HepG2 (cell line): ENCODE results near the gene MRS2. TPM values are rescaled to one million over a fixed set of nuclear protein-coding genes. Genes with fewer than 3 reads are reported as not detected.

ENCODE experiments used
- ARNT ChIP-seq: fragments of 450-650 bp; IDR thresholded peaks from 2 replicates; pipeline ENCODE4 v1.6.1; 2017
- DDIT3 ChIP-seq: sonication (generic); formaldehyde crosslinking; IDR thresholded peaks from 2 replicates; pipeline ENCODE4 v1.4.0; 2020; ENCODE audit warnings: mild to moderate bottlenecking, missing genetic modification reagents
- DMTF1 ChIP-seq: sonication (generic); formaldehyde crosslinking; IDR thresholded peaks from 2 replicates; pipeline ENCODE4 v1.4.0; 2020; ENCODE audit warnings: mild to moderate bottlenecking, missing genetic modification reagents
- NCOR1 ChIP-seq: fragments of 200-600 bp; sonication (generic); IDR thresholded peaks from 2 replicates; pipeline ENCODE4 v1.7.0; 2017; ENCODE audit warnings: antibody characterized with exemption, low read length, borderline replicate concordance
- NFE2L2 ChIP-seq: fragments of 150-350 bp; IDR thresholded peaks from 2 replicates; pipeline ENCODE4 v1.6.1; 2014; ENCODE audit warnings: low read length
- RBM22 ChIP-seq: fragments of 200-400 bp; formaldehyde crosslinking; optimal IDR thresholded peaks from 2 replicates; pipeline ENCODE3; 2017; ENCODE audit warnings: mild to moderate bottlenecking, low read length, moderate library complexity
- SCMH1 ChIP-seq: sonication (generic); formaldehyde crosslinking; IDR thresholded peaks from 2 replicates; pipeline ENCODE4 v1.9.0; 2021; ENCODE audit warnings: missing genetic modification reagents, mild to moderate bottlenecking, borderline replicate concordance
- SMC3 ChIP-seq: IDR thresholded peaks from 2 replicates; pipeline ENCODE4 v1.6.1; 2011; ENCODE audit warnings: low read length, improper control_type of control experiment
- ZNF574 ChIP-seq: sonication (generic); formaldehyde crosslinking; IDR thresholded peaks from 2 replicates; pipeline ENCODE4 v1.4.0; 2020; ENCODE audit warnings: missing genetic modification reagents
- ZNF609 ChIP-seq: sonication (generic); formaldehyde crosslinking; IDR thresholded peaks from 2 replicates; pipeline ENCODE4 v1.4.0; 2020; ENCODE audit warnings: mild to moderate bottlenecking, missing genetic modification reagents, borderline replicate concordance
- polyA plus RNA-seq, 8 experiments: library from polyadenylated mRNA; depleted of rRNA in 3 of 8; stranded (reverse) in 7 of 8; unstranded in 1 of 8; fragments of >200 nt; fragmentation: Illumina TruSeq in 4 of 8; extraction: Trizol in 4 of 8; gene quantifications; 2 replicates each; pipeline versions ENCODE4 v1.2.1 to v1.2.3, GENCODE V29; 2011 to 2016; ENCODE audit warnings: low read depth in 4 of 8, missing spikeins in 1 of 8, mixed read lengths in 1 of 8; ENCODE audit not compliant: insufficient read depth in 1 of 8
- total RNA-seq, 5 experiments: library from RNA; depleted of rRNA; stranded (reverse); fragments of >200 nt; fragmentation: Illumina TruSeq; extraction: Trizol; gene quantifications; 2 replicates each; pipeline ENCODE4 v1.2.3, GENCODE V29; 2016; ENCODE audit warnings: low read depth in 1 of 5
- TF ChIP-seq, protein P1 (sequence below): sonication (generic); formaldehyde crosslinking; IDR thresholded peaks from 2 replicates; pipeline ENCODE4 v1.4.0; 2020; ENCODE audit warnings: missing genetic modification reagents
- TF ChIP-seq, protein P2 (sequence below): sonication (generic); formaldehyde crosslinking; IDR thresholded peaks from 2 replicates; pipeline ENCODE4 v1.5.0; 2020; ENCODE audit warnings: missing genetic modification reagents, mild to moderate bottlenecking, borderline replicate concordance

Gene MRS2
- total and polyA plus RNA-seq, 2 of the 13 experiments (the other 11 are each of a cell fraction or from before 2014, with no cell fraction given) = 31.1 to 83.8 TPM

DNA sequence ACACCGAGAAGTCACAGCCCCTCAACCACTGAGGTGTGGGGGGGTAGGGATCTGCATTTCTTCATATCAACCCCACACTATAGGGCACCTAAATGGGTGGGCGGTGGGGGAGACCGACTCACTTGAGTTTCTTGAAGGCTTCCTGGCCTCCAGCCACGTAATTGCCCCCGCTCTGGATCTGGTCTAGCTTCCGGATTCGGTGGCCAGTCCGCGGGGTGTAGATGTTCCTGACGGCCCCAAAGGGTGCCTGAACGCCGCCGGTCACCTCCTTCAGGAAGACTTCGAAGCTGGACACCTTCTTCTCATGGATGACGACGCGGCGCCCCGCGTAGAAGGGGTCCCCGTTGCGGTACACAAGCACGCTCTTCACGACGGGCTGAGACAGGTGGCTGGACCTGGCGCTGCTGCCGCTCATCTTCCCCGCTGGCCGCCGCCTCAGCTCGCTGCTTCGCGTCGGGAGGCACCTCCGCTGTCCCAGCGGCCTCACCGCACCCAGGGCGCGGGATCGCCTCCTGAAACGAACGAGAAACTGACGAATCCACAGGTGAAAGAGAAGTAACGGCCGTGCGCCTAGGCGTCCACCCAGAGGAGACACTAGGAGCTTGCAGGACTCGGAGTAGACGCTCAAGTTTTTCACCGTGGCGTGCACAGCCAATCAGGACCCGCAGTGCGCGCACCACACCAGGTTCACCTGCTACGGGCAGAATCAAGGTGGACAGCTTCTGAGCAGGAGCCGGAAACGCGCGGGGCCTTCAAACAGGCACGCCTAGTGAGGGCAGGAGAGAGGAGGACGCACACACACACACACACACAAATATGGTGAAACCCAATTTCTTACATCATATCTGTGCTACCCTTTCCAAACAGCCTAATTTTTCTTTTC, 45.2 kb upstream of the MRS2 start, which contains the start of gene DCDC2 (continued):
- peak; percentile 61 for TF ChIP-seq ZNF609
- TF ChIP-seq, protein P1, sequence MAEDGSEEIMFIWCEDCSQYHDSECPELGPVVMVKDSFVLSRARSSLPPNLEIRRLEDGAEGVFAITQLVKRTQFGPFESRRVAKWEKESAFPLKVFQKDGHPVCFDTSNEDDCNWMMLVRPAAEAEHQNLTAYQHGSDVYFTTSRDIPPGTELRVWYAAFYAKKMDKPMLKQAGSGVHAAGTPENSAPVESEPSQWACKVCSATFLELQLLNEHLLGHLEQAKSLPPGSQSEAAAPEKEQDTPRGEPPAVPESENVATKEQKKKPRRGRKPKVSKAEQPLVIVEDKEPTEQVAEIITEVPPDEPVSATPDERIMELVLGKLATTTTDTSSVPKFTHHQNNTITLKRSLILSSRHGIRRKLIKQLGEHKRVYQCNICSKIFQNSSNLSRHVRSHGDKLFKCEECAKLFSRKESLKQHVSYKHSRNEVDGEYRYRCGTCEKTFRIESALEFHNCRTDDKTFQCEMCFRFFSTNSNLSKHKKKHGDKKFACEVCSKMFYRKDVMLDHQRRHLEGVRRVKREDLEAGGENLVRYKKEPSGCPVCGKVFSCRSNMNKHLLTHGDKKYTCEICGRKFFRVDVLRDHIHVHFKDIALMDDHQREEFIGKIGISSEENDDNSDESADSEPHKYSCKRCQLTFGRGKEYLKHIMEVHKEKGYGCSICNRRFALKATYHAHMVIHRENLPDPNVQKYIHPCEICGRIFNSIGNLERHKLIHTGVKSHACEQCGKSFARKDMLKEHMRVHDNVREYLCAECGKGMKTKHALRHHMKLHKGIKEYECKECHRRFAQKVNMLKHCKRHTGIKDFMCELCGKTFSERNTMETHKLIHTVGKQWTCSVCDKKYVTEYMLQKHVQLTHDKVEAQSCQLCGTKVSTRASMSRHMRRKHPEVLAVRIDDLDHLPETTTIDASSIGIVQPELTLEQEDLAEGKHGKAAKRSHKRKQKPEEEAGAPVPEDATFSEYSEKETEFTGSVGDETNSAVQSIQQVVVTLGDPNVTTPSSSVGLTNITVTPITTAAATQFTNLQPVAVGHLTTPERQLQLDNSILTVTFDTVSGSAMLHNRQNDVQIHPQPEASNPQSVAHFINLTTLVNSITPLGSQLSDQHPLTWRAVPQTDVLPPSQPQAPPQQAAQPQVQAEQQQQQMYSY (CRISPR knock-in tag) = 0 out of 2 replicates have a peak, but pooled peaks have one; percentile 11
- TF ChIP-seq SMC3 = no peak
- TF ChIP-seq ZNF574 (CRISPR knock-in tag) = peak; percentile 61; the same call in 1 of the 2 replicates
- TF ChIP-seq, protein P2, sequence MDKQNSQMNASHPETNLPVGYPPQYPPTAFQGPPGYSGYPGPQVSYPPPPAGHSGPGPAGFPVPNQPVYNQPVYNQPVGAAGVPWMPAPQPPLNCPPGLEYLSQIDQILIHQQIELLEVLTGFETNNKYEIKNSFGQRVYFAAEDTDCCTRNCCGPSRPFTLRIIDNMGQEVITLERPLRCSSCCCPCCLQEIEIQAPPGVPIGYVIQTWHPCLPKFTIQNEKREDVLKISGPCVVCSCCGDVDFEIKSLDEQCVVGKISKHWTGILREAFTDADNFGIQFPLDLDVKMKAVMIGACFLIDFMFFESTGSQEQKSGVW (CRISPR knock-in tag) = no peak
- no peak for TF ChIP-seq RBM22
- TF ChIP-seq NFE2L2 = no peak
- TF ChIP-seq SCMH1 (CRISPR knock-in tag) = no peak
- TF ChIP-seq ARNT = no peak
- no peak; the same call in 1 of the 2 replicates for TF ChIP-seq NCOR1
- no peak for TF ChIP-seq DMTF1
- no peak for TF ChIP-seq DDIT3 (CRISPR knock-in tag)
